HepG2 (cell line): Measurements from ENCODE around the gene EEF1AKMT1. TPM values are rescaled to one million over a fixed set of nuclear protein-coding genes. Genes with fewer than 3 reads are reported as not detected.

Experiments used
- ATAC-seq: fragments of 200-7000 bp; cut with Tn5 transposase; 3 replicates; pipeline ENCODE4 v1.9.1; 2020; ENCODE audit warnings: mild to moderate bottlenecking, moderate library complexity
- BruUV-seq: library from RNA; stranded (reverse); fragments of 400-500 nt; replicated peaks from 2 replicates; lab custom pipeline; 2021; lab: Mats Ljungman, UMichigan
- CTCF ChIA-PET: fragments of 300-600 bp; formaldehyde crosslinking; extraction: SDS; loops from one replicate; lab custom pipeline; 2021; ENCODE audit warnings: low total read pairs, inconsistent platforms, low intra/inter-chr PET ratio; lab: Yijun Ruan, JAX
- POLR2A ChIA-PET: fragments of 350-600 bp; sonication (Branson Sonifier 250); formaldehyde crosslinking; loops from one replicate; lab custom pipeline; 2020; ENCODE audit warnings: antibody characterized with exemption, inconsistent platforms; lab: Yijun Ruan, JAX
- DNase-seq: peaks from one replicate; pipeline ENCODE4 v3.0.0-alpha.2; 2015; ENCODE audit warnings: low spot score
- FAIRE-seq: peaks from 3 replicates; lab custom pipeline; 2011; peaks lifted over from hg19 to GRCh38; lab: Jason Lieb, UNC
- H2AFZ ChIP-seq: one replicate; pipeline ENCODE4 v1.6.1; 2011; ENCODE audit warnings: low read length, inconsistent platforms
- H3K27ac ChIP-seq: fragments of 300-600 bp; 3 replicates; pipeline ENCODE4 v1.8.0; 2011; ENCODE audit warnings: mixed run types, mild to moderate bottlenecking, mixed read lengths, low read length, inconsistent platforms; ENCODE audit not compliant: insufficient read depth; ENCODE audit errors: extremely low read length
- H3K27me3 ChIP-seq, 2 experiments: fragments of 200-600 bp in 1 of 2; 2 replicates in 1 of 2; 3 replicates in 1 of 2; pipeline versions ENCODE4 v1.6.0 to v1.8.0; 2011; ENCODE audit warnings: low read length in 2 of 2, mild to moderate bottlenecking in 2 of 2, moderate library complexity in 2 of 2, inconsistent platforms in 1 of 2; ENCODE audit not compliant: insufficient read depth in 2 of 2, control insufficient read depth in 1 of 2
- H3K36me3 ChIP-seq, 2 experiments: fragments of 200-600 bp in 1 of 2; replicated peaks in 1 of 2; 2 replicates in 1 of 2; 3 replicates in 1 of 2; pipeline versions ENCODE4 v1.5.1 to v1.8.0; 2011; ENCODE audit warnings: low read length in 2 of 2, inconsistent platforms in 1 of 2; ENCODE audit not compliant: insufficient read depth in 2 of 2, control insufficient read depth in 1 of 2
- H3K4me1 ChIP-seq: 2 replicates; pipeline ENCODE4 v1.5.1; 2012; ENCODE audit warnings: low read length, inconsistent platforms; ENCODE audit not compliant: insufficient read depth
- H3K4me2 ChIP-seq: 2 replicates; pipeline ENCODE4 v1.6.0; 2011; ENCODE audit warnings: low read depth, low read length, inconsistent platforms
- H3K4me3 ChIP-seq, 3 experiments: fragments of 200-600 bp in 1 of 3; sonication (generic), shearing (Covaris generic) in 1 of 3; replicated peaks in 1 of 3; 2 replicates each; pipeline ENCODE4 v1.5.1; 2011 to 2016; ENCODE audit warnings: low read length in 3 of 3, inconsistent platforms in 2 of 3, low read depth in 2 of 3, mild to moderate bottlenecking in 2 of 3, control low read depth in 1 of 3, mixed read lengths in 1 of 3; ENCODE audit not compliant: insufficient read depth in 1 of 3
- H3K79me2 ChIP-seq: one replicate; pipeline ENCODE4 v1.6.1; 2011; ENCODE audit warnings: low read length, inconsistent platforms; ENCODE audit not compliant: insufficient read depth
- H3K9ac ChIP-seq: 2 replicates; pipeline ENCODE4 v1.6.0; 2011; ENCODE audit warnings: mild to moderate bottlenecking, low read depth, low read length, inconsistent platforms; ENCODE audit not compliant: insufficient read depth
- H3K9me3 ChIP-seq: 2 replicates; pipeline ENCODE4 v1.5.1; 2012; ENCODE audit warnings: mild to moderate bottlenecking, low read length
- H4K20me1 ChIP-seq: 2 replicates; pipeline ENCODE4 v1.6.0; 2011; ENCODE audit warnings: inconsistent platforms, mild to moderate bottlenecking, low read length, moderate library complexity; ENCODE audit not compliant: insufficient read depth
- ATM ChIP-seq: fragments of 450-650 bp; IDR thresholded peaks from 2 replicates; pipeline ENCODE4 v1.7.1; 2017; ENCODE audit warnings: mild to moderate bottlenecking, borderline replicate concordance
- FOXK1 ChIP-seq: sonication (generic); formaldehyde crosslinking; IDR thresholded peaks from 2 replicates; pipeline ENCODE4 v1.4.0; 2020; ENCODE audit warnings: low read depth, missing genetic modification reagents, borderline replicate concordance
- NR2F2 ChIP-seq: IDR thresholded peaks from 2 replicates; pipeline ENCODE4 v1.6.1; 2012; ENCODE audit warnings: low read depth, inconsistent platforms, borderline replicate concordance
- PHF21A ChIP-seq: sonication (generic); formaldehyde crosslinking; IDR thresholded peaks from 2 replicates; pipeline ENCODE4 v1.5.0; 2020; ENCODE audit warnings: mild to moderate bottlenecking, missing genetic modification reagents
- ZKSCAN1 ChIP-seq: fragments of 150-350 bp; IDR thresholded peaks from 2 replicates; pipeline ENCODE4 v1.6.1; 2014; ENCODE audit warnings: low read length
- ZNF101 ChIP-seq: sonication (generic); formaldehyde crosslinking; IDR thresholded peaks from 2 replicates; pipeline ENCODE4 v1.4.0; 2020; ENCODE audit warnings: mild to moderate bottlenecking, low read depth, missing genetic modification reagents, borderline replicate concordance
- ZNF225 ChIP-seq: sonication (generic); formaldehyde crosslinking; IDR thresholded peaks from 2 replicates; pipeline ENCODE4 v1.4.0; 2020; ENCODE audit warnings: mild to moderate bottlenecking, missing genetic modification reagents
- ZNF746 ChIP-seq: sonication (generic); formaldehyde crosslinking; IDR thresholded peaks from 2 replicates; pipeline ENCODE4 v1.8.0; 2022; ENCODE audit warnings: mild to moderate bottlenecking, missing genetic modification reagents
- WGBS: methylation state at CpG from one replicate; pipeline ENCODE4 v1.1.6; 2017; ENCODE audit warnings: low lambda C conversion rate; 5-methylcytosine and 5-hydroxymethylcytosine counted together
- in situ Hi-C: cut with HindIII; loops from 2 replicates; pipeline ENCODE4 v1.10.0; 2017; ENCODE audit warnings: low pct_unique_long_range_greater_than_20kb; ENCODE audit not compliant: extremely low pct_ligation_motif_present
- intact Hi-C: fragments of 100-400 bp; cut with micrococcal nuclease; formaldehyde crosslinking; loops from one replicate; pipeline ENCODE4 v1.10.0; 2022; ENCODE audit not compliant: unreplicated experiment
- polyA plus RNA-seq, 8 experiments: library from polyadenylated mRNA; depleted of rRNA in 3 of 8; stranded (reverse) in 7 of 8; unstranded in 1 of 8; fragments of >200 nt; fragmentation: Illumina TruSeq in 4 of 8; extraction: Trizol in 4 of 8; gene quantifications; 2 replicates each; pipeline versions ENCODE4 v1.2.1 to v1.2.3, GENCODE V29; 2011 to 2016; ENCODE audit warnings: low read depth in 4 of 8, missing spikeins in 1 of 8, mixed read lengths in 1 of 8; ENCODE audit not compliant: insufficient read depth in 1 of 8
- total RNA-seq, 5 experiments: library from RNA; depleted of rRNA; stranded (reverse); fragments of >200 nt; fragmentation: Illumina TruSeq; extraction: Trizol; gene quantifications; 2 replicates each; pipeline ENCODE4 v1.2.3, GENCODE V29; 2016; ENCODE audit warnings: low read depth in 1 of 5
- TF ChIP-seq, protein P1 (sequence below): sonication (generic); formaldehyde crosslinking; IDR thresholded peaks from 2 replicates; pipeline ENCODE4 v1.5.1; 2020; ENCODE audit warnings: mild to moderate bottlenecking, moderate library complexity, missing genetic modification reagents
- TF ChIP-seq, protein P2 (sequence below): sonication (generic); formaldehyde crosslinking; IDR thresholded peaks from 2 replicates; pipeline ENCODE4 v1.4.0; 2020; ENCODE audit warnings: missing genetic modification reagents, borderline replicate concordance

Gene EEF1AKMT1
- total and polyA plus RNA-seq, 2 of the 13 experiments (the other 11 are each of a cell fraction or from before 2014, with no cell fraction given) = 6.0 to 16.1 TPM

DNA sequence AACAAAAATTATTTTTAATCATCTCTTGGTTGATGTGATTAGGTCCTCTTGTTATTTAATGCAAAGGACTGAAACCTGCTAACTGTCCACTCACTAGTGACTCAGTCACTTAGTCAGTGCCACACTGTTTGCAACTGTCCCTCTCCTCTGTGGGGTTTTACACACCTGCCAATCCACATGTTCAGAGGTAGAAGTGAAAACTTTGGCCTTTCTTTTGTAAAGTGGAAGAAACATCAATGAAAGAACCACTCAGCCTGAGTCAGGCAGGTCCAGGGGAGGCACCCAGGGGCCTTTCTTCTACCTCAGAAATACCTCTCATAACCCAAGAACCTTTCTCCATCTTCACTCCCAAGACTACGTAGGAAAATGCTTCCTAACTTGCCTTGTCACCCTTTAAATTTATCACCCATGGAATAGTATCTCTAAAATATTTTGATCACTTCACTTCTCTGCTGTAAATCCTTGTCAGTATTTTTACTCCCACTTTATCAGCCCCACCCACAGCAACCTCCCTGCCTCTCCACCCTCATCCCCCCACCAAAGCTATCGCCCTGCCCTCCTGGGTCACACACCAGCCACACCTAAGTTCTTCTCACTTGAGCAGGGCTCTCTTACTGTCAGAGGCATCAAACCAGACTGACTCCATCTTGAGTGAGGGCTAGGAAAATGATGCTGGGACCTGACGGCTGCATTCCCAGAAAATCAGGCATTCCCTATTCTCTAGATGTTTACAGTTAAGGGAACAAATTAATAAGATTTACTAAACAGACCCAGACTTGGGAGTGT is 29.6 kb upstream of the EEF1AKMT1 start:
- H2AFZ ChIP-seq = no peak overlapping the region
- H3K79me2 ChIP-seq = no peaks in the 10 kb centered on the region
- peaks cover 1 to 37% of the 10 kb centered on the region in 2 experiments for H3K36me3 ChIP-seq
- BruUV-seq = no TSS peak
- intact Hi-C loops = no loop called here
- ChIA-PET POLR2A (no interaction called here), CTCF (no interaction called here)
- ATAC-seq (no peak), FAIRE-seq (no peak), DNase-seq (no peak)
- WGBS = 96% methylated on average over 3 of the region's 3 CpGs
- H3K27me3 ChIP-seq = no peaks in the 10 kb centered on the region
- in situ Hi-C loops = no loop called here
- no peak overlapping the region for H3K27ac ChIP-seq
- TF ChIP-seq PHF21A (no peak), ATM (no peak), ZNF225 (CRISPR knock-in tag) (no peak), NR2F2 (no peak), FOXK1 (CRISPR knock-in tag) (no peak), ZKSCAN1 (no peak), ZNF101 (CRISPR knock-in tag) (no peak), ZNF746 (CRISPR knock-in tag) (no peak)
- TF ChIP-seq, protein P1, sequence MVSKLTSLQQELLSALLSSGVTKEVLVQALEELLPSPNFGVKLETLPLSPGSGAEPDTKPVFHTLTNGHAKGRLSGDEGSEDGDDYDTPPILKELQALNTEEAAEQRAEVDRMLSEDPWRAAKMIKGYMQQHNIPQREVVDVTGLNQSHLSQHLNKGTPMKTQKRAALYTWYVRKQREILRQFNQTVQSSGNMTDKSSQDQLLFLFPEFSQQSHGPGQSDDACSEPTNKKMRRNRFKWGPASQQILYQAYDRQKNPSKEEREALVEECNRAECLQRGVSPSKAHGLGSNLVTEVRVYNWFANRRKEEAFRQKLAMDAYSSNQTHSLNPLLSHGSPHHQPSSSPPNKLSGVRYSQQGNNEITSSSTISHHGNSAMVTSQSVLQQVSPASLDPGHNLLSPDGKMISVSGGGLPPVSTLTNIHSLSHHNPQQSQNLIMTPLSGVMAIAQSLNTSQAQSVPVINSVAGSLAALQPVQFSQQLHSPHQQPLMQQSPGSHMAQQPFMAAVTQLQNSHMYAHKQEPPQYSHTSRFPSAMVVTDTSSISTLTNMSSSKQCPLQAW (CRISPR knock-in tag) = no peak
- TF ChIP-seq, protein P2, sequence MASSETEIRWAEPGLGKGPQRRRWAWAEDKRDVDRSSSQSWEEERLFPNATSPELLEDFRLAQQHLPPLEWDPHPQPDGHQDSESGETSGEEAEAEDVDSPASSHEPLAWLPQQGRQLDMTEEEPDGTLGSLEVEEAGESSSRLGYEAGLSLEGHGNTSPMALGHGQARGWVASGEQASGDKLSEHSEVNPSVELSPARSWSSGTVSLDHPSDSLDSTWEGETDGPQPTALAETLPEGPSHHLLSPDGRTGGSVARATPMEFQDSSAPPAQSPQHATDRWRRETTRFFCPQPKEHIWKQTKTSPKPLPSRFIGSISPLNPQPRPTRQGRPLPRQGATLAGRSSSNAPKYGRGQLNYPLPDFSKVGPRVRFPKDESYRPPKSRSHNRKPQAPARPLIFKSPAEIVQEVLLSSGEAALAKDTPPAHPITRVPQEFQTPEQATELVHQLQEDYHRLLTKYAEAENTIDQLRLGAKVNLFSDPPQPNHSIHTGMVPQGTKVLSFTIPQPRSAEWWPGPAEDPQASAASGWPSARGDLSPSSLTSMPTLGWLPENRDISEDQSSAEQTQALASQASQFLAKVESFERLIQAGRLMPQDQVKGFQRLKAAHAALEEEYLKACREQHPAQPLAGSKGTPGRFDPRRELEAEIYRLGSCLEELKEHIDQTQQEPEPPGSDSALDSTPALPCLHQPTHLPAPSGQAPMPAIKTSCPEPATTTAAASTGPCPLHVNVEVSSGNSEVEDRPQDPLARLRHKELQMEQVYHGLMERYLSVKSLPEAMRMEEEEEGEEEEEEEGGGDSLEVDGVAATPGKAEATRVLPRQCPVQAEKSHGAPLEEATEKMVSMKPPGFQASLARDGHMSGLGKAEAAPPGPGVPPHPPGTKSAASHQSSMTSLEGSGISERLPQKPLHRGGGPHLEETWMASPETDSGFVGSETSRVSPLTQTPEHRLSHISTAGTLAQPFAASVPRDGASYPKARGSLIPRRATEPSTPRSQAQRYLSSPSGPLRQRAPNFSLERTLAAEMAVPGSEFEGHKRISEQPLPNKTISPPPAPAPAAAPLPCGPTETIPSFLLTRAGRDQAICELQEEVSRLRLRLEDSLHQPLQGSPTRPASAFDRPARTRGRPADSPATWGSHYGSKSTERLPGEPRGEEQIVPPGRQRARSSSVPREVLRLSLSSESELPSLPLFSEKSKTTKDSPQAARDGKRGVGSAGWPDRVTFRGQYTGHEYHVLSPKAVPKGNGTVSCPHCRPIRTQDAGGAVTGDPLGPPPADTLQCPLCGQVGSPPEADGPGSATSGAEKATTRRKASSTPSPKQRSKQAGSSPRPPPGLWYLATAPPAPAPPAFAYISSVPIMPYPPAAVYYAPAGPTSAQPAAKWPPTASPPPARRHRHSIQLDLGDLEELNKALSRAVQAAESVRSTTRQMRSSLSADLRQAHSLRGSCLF (CRISPR knock-in tag) = no peak
- H3K9ac ChIP-seq = no peak overlapping the region
- H3K4me3 ChIP-seq = no peak overlapping the region
- H3K4me2 ChIP-seq = no peak overlapping the region
- H4K20me1 ChIP-seq = no peaks in the 10 kb centered on the region
- H3K9me3 ChIP-seq = no peaks in the 10 kb centered on the region
- no peaks in the 10 kb centered on the region for H3K4me1 ChIP-seq
